Measurements from ENCODE around the gene KSR2. TPM values are rescaled to one million over a fixed set of nuclear protein-coding genes. Genes with fewer than 3 reads are reported as not detected.

The KSR2 gene
- total and polyA plus RNA-seq, 2 of the 13 experiments (the other 11 are each of a cell fraction or from before 2014, with no cell fraction given) = 0.02 TPM; not detected in 1

GRCh38 chr12:118011961-118012360, 43.2 kb upstream of the KSR2 start:
- CTCF ChIA-PET (ENCODE audit: low intra/inter-chr PET ratio, low total read pairs) = no interaction called here
- WGBS (ENCODE audit: low lambda C conversion rate) = 38% methylated on average over 3 of the region's 3 CpGs
- BruUV-seq (replicated peaks) = no TSS peak
- POLR2A ChIA-PET = no interaction called here
- TF ChIP-seq HOXA5 (CRISPR knock-in tag; IDR thresholded peaks at IDR 0.05) = no peak
- TF ChIP-seq ZFP36 (IDR thresholded peaks at IDR 0.05; ENCODE audit: borderline replicate concordance, low read depth, low read length, partially characterized antibody) = no peak
- no peak overlapping the region for H3K4me2 ChIP-seq (ENCODE audit: low read depth, low read length)
- in situ Hi-C loops (cut with HindIII; ENCODE audit: extremely low pct_ligation_motif_present, low pct_unique_long_range_greater_than_20kb) = no loop called here
- no peak overlapping the region for H3K4me3 ChIP-seq (replicated peaks in 1 of 3; ENCODE audit: insufficient read depth in 1 of 3, low read depth in 2 of 3, low read length in 3 of 3)
- H4K20me1 ChIP-seq (ENCODE audit: insufficient read depth, low read length) = no peaks in the 10 kb centered on the region
- no peaks in the 10 kb centered on the region; a peak in 1 of 5 replicates for H3K27me3 ChIP-seq (ENCODE audit: control insufficient read depth in 1 of 2, insufficient read depth in 2 of 2, low read length in 2 of 2)
- no peak overlapping the region for H2AFZ ChIP-seq (ENCODE audit: low read length)
- FAIRE-seq (no peak), ATAC-seq (no peak), DNase-seq (ENCODE audit: low spot score) (no peak)
- H3K4me1 ChIP-seq (ENCODE audit: insufficient read depth, low read length) = peaks cover 17% of the 10 kb centered on the region
- intact Hi-C loops (cut with micrococcal nuclease; ENCODE audit: unreplicated experiment) = no loop called here
- no peak overlapping the region for H3K27ac ChIP-seq (ENCODE audit: extremely low read length, insufficient read depth, low read length)
- H3K79me2 ChIP-seq (ENCODE audit: insufficient read depth, low read length) = peaks cover 2% of the 10 kb centered on the region
- H3K9me3 ChIP-seq (ENCODE audit: low read length) = no peaks in the 10 kb centered on the region
- no peaks in the 10 kb centered on the region for H3K36me3 ChIP-seq (replicated peaks in 1 of 2; ENCODE audit: control insufficient read depth in 1 of 2, insufficient read depth in 2 of 2, low read length in 2 of 2)
- no peak overlapping the region for H3K9ac ChIP-seq (ENCODE audit: insufficient read depth, low read depth, low read length)

DNA sequence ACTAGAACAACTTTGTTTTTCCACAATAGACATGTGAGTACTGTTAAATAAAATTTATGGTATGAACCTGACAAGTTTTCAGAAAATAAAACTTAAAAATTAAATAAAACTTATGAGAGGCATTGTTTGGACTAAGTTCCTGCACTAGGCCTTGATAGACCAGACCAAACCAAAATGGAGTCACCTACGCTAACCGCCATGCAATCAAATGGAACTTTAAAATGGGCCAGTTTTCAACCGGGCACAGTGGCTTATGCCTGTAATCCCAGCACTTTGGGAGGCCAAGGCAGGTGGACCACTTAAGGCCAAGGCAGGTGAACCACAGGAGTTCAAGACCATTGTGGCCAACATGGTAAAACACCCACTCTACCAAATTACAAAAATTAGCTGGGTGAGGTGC, 42.6 kb upstream of the KSR2 start:
- 83% methylated on average over 3 of the region's 3 CpGs for WGBS (ENCODE audit: low lambda C conversion rate)
- BruUV-seq (replicated peaks) = no TSS peak
- H4K20me1 ChIP-seq (ENCODE audit: insufficient read depth, low read length) = no peaks in the 10 kb centered on the region
- TF ChIP-seq RCOR2 (CRISPR knock-in tag; IDR thresholded peaks at IDR 0.05) = no peak
- no peak for TF ChIP-seq ZNF558 (CRISPR knock-in tag; IDR thresholded peaks at IDR 0.05; ENCODE audit: borderline replicate concordance)
- TF ChIP-seq ZNF800 (CRISPR knock-in tag; IDR thresholded peaks at IDR 0.05) = no peak
- DNase-seq (ENCODE audit: low spot score) (no peak), ATAC-seq (no peak), FAIRE-seq (no peak)
- no peak overlapping the region for H2AFZ ChIP-seq (ENCODE audit: low read length)
- no peaks in the 10 kb centered on the region for H3K9me3 ChIP-seq (ENCODE audit: low read length)
- H3K9ac ChIP-seq (ENCODE audit: insufficient read depth, low read depth, low read length) = no peak overlapping the region
- no peaks in the 10 kb centered on the region; a peak in 1 of 5 replicates for H3K27me3 ChIP-seq (ENCODE audit: control insufficient read depth in 1 of 2, insufficient read depth in 2 of 2, low read length in 2 of 2)
- no peaks in the 10 kb centered on the region for H3K36me3 ChIP-seq (replicated peaks in 1 of 2; ENCODE audit: control insufficient read depth in 1 of 2, insufficient read depth in 2 of 2, low read length in 2 of 2)
- in situ Hi-C loops (cut with HindIII; ENCODE audit: extremely low pct_ligation_motif_present, low pct_unique_long_range_greater_than_20kb) (no loop called here), intact Hi-C loops (cut with micrococcal nuclease; ENCODE audit: unreplicated experiment) (no loop called here)
- no peak overlapping the region for H3K4me3 ChIP-seq (replicated peaks in 1 of 3; ENCODE audit: insufficient read depth in 1 of 3, low read depth in 2 of 3, low read length in 3 of 3)
- H3K4me2 ChIP-seq (ENCODE audit: low read depth, low read length) = no peak overlapping the region
- no peak overlapping the region for H3K27ac ChIP-seq (ENCODE audit: extremely low read length, insufficient read depth, low read length)
- H3K4me1 ChIP-seq (ENCODE audit: insufficient read depth, low read length) = peaks cover 17% of the 10 kb centered on the region
- CTCF ChIA-PET (ENCODE audit: low intra/inter-chr PET ratio, low total read pairs) = no interaction called here
- POLR2A ChIA-PET = no interaction called here
- no peaks in the 10 kb centered on the region for H3K79me2 ChIP-seq (ENCODE audit: insufficient read depth, low read length)

Data from HepG2 (cell line).